Esophagus squamous epithelium (tissue), 4 donors: ENCODE measurements around the gene ARGLU1.

Experiments used
- POLR2A ChIP-seq, 4 donors: fragments of 450-650 bp; IDR thresholded peaks; one replicate each; pipeline ENCODE4 v1.6.1; 2017; ENCODE audit warnings: antibody characterized with exemption in 4 of 4, mild to moderate bottlenecking in 4 of 4, moderate library complexity in 3 of 4
- TF ChIP-seq, protein P1 (sequence below), 6 experiments: fragments of 450-650 bp in 4 of 6; fragments of 200-600 bp in 2 of 6; sonication (generic) in 2 of 6; IDR thresholded peaks; one replicate each; pipeline ENCODE4 v1.5.1; 2016 to 2019; ENCODE audit warnings: antibody characterized with exemption in 6 of 6, mild to moderate bottlenecking in 4 of 6, moderate library complexity in 4 of 6

DNA sequence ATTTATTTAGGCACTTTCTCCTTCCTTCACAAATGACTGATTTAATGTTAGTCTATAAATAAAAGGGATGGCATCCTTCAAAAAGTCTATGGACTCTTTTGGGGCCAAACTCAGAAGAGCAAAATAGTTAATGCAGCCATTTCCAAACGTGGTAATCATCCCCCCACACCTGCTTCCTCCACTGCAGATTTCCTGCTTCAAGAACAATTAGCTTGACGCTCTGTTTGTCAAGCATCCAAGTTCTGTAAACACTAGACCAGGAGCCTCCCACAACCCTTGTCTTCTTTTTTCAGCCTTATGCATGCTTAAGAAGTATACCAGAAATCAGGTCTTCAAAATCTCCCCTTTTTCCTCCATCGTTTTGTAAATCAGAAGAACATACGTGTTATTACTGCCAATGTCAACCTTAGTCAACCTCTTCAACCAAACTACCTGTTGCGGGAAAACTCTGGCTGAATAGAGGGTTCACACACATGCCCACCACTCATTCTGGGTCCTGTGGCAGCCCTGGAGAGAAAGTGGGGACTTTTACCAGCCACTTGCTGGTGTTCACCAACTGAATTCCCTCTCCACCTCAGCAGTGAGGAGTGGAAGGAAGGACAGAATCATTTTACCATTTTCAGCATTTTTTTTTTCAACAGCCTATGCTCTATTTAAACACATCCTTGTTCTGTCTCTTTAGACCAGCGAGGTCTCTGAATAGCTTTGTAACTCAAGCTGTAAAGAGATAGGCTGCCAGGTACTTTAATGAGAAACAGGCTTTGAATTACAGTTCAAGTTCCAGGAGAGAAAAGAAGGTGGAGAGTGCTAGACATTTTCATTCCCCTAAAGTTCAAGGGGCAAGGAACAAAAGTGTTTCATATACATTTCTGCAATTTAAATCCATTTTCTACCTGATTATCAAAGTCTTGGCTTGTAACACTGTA lies 71.6 kb downstream of the ARGLU1 start:
- TF ChIP-seq, protein P1, sequence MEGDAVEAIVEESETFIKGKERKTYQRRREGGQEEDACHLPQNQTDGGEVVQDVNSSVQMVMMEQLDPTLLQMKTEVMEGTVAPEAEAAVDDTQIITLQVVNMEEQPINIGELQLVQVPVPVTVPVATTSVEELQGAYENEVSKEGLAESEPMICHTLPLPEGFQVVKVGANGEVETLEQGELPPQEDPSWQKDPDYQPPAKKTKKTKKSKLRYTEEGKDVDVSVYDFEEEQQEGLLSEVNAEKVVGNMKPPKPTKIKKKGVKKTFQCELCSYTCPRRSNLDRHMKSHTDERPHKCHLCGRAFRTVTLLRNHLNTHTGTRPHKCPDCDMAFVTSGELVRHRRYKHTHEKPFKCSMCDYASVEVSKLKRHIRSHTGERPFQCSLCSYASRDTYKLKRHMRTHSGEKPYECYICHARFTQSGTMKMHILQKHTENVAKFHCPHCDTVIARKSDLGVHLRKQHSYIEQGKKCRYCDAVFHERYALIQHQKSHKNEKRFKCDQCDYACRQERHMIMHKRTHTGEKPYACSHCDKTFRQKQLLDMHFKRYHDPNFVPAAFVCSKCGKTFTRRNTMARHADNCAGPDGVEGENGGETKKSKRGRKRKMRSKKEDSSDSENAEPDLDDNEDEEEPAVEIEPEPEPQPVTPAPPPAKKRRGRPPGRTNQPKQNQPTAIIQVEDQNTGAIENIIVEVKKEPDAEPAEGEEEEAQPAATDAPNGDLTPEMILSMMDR (IDR thresholded peaks at IDR 0.05), result no peak
- TF ChIP-seq POLR2A (IDR thresholded peaks at IDR 0.05), result no peak
